ENCODE data around the gene PRKCD.
A peak's percentile ranks its signal among the peaks of the same experiment; 100 is the strongest.

Gene PRKCD

DNA sequence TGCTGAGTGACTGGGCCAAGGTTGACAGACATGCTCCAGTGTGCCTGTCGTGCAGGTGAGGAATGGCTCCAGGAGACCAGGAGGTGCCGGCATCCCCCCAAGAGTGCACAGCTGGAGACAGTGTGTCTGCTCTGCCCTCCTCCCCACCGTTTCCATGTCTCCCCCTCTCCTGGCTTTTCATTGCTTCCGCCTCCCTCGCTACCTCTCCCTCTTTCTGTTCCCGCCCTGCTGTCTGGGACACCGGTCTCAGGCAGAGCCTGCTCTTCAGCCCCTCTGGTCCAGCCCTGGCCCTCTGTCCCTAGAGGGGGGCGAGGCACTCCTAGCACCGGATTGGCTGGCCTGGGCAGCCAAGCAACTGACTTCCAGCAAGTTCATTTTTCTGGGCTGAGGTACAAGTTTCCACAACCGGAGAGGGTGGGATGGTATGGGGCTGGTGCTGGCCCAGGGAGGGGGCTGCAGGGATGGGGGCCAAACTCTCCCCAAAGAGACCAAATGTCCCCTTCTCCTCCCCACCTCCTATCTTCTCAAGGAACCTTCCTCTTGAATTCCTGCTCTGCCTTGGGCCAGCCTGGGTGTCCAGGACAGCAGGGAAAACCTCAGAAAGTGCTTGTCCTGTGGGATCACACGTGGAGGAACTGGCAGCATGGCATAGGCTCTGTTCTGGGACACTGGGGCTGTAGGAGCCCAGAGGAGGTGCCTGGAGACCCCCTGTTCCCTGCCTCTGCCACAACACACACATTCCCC, 32.6 kb downstream of the PRKCD start:
- DNase-seq = no peak

DNA sequence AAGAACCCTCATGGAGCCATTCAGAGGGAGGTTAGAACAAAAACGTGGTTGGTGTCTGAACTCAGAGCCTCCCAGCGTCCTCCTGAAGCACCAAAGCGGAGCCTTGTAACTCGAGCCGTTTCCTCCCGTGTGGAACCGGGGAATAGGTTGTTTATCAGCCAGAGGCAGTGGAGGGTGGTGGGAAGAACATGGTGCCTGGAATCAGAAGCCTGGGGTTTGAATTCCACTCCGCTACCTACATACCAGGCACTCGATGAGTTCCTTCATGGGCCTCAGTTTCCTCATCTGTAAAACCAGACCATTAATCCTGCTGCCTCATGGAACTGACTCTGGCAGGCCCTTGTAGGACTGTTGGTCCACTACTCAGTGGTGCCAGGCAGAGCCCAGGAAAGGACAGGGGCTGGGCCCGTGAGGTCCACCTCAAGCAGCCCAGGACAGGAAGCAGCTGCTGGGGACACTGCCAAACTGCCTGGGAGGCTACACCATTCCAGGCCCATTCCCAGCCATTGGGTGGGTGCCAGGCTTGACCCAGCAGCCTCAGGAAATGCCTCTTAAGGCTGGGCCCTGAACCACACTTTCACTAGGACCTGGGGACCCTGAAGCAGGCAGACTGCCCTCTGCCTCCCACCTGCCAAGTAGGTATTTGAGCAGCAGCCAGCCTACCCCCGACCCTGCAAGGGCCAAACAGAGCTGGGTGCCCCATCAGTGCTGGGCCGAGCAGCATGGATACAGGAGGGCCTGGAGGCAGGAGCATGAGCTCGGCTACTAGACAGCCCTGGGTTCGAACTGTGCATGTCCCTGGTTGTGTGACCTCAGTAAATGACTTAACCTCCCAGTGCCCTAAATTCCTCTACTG, 33.4 kb downstream of the PRKCD start:
- DNase-seq = no peak

DNA sequence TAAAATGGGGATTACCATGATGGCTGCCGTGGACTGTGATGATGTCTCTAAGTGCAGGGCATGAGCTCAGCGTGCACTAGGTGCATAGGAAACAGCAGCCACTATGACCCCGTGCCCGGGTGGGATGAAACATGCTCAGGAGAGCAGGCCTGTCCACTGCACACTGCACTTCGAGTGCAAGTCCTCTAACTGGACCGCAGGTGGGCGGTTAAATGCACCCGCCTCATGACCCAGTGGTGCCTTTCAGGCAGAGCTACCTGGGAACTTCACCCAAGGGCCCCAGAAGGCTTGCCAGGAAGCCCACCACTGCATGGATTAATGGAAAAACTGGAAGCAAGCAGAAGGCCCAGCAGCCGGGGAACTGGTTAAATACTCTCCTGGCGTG, 34.0 kb downstream of the PRKCD start:
- DNase-seq = no peak

- peak; percentile 56 for DNase-seq
These were observed 34.9 kb downstream of the PRKCD start for GRCh38 chr3:53195602-53196574.

DNA sequence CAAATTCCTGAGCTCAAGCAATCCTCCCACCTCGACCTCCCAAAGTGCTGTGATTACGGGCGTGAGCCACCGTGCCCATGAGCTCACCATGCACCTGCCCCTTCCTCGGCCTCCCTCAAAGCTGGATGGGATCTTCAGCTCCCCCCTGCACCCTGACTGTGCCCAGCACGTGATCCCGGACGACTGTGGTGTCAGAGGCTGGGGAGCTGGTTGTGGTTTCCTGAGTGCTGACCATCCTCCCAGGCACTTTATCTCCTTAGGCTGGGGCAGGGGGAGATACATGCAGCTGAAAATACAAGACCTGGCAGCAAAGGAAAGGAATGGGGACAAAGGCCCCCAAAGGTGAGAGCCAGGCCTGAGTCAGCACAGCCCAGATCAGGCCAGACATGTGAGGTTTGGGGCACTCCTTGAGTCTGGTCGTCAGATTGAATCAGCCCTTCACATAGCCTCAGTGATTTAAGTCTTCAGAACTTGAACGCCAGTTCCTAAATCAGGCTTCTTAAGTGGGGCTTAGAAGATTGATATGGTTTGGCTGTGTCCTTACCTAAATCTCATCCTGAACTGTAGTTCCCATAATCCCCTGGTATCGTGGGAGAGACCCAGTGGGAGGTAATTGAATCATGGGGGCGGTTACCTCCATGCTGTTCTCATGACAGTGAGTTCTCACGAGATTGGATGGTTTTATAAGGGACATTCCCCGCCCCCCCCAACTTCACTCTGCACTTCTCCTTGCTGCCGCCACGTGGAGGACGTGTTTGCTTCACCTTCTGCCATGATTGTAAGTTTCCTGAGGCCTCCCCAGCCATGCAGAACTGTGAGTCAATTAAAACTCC, 35.8 kb downstream of the PRKCD start:
- DNase-seq = peak; percentile 50

- no peak for DNase-seq
These were observed 37.4 kb downstream of the PRKCD start for GRCh38 chr3:53198256-53198977.

- no peak for DNase-seq
These were observed 38.0 kb downstream of the PRKCD start for GRCh38 chr3:53198996-53199395.

DNA sequence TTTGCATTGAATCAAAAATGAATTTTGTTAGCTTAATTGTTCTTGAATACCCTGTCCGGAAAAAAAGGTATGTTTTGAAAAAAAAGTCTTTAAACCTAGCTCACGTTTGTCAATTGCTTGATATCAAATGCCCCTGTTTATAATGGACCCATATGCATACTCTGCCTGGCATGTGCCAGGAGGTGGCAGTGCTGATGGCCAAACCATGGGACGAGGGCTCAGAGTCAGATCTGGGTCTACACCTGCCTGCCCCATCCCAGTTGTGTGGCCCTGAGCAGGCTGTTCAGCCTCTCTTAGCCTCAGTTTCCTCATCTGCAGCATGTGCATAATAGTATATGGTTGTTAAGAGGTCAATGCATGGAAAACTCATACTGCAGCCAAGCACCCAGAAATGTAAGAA, 38.8 kb downstream of the PRKCD start:
- DNase-seq = no peak

- no peak for DNase-seq
These were observed 39.8 kb downstream of the PRKCD start for GRCh38 chr3:53200501-53201498.

DNA sequence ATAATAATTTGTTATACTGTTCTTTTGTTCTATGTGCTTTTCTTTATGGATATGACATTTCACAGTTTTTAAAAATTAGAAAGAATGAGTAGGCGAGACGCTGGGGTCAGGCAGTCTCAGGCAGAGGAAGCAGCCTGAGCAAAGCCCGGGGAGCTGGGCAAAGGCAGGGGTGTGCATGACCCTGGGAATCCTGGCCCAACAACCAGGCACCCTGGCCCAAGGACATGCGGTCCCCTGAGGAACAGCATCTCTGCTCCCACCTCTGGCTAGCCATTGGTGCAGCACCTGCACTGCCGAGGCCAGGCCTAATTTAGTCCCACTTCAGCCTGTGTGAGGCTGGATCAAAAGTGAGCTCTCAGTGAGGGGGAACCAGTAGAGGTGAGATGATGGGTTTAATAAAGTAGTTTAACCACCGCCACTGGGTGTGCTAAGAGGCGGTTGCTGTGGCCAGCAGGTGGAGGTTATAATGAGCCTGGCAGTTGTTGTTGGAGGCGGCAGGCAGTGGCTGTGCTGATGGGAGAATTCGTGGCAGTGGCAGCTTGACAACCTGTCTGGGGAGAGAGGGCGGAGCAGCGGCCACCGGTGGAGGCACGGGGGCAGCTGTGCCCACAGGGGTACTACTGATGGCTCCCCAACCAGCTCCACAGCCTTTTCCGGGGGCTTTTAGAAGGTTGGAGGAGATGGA, 41.5 kb downstream of the PRKCD start:
- no peak for DNase-seq

DNA sequence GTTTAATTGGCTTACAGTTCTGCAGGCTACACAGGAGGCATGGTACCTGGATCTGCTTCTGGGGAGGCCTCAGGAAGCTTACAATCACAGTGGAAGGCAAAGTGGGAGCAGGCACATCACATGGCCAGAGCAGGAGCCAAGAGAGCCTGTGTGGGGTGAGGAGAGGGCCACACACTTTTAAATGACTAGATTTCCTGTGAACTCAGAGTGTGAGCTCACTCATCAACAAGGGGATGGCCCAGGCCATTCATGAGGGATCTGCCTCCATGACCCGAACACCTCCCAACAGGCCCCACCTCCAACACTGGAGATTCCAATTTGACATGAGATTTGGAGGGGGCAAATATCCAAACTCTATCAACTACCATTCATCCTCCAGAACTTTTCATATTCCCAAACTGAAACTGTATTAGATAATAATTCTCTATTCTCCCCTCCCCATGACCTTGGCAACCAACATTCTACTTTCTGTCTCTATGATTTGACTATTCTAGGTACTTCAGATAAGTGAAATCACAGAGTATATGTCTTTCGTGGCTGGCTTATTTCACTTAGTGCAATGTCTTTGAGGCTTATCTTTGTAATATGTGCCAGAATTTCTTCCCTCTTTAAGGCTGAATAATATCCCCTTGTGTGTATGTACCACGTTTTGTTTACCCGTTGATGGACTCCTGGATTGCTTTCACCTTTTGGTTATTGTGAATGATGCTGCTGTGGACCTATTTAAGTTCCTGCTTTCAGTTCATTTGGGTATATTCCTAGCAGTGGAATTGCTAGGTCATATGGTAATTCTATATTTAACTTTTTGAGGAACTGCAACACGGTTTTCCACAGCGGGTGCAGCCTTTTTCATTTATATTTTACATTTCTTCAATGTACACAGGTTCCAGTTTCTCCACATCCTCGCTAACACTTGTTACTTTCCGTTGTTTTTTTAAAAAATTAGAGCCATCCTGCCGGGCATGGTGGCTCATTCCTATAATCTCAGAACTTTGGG, 51.0 kb downstream of the PRKCD start:
- no peak for DNase-seq

GRCh38 chr3:53213276-53213675, 52.3 kb downstream of the PRKCD start:
- no peak for DNase-seq

GRCh38 chr3:53215816-53216215, 54.8 kb downstream of the PRKCD start:
- no peak for DNase-seq

GRCh38 chr3:53216723-53217122, 55.7 kb downstream of the PRKCD start:
- DNase-seq = no peak

DNA sequence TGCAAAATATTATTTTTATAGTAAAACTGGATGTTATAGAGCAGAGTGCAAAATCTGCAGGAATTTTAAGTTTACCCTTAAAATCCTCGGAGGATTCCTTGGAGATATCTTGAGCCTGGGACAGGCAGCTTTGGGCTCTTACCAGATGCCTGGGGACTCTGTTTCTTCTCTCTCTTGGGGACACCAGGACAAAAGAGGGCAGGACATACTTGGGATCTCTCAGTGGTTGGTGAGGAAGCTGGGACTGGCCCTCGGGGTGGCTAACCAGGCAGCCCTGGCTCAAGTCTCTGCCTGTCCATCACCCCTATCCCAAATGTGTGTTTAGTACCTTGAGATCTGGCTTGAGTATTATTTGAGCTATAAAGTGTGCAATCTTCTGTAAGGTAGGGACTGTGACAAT, 56.2 kb downstream of the PRKCD start:
- no peak for DNase-seq

- DNase-seq = no peak
These were observed 57.1 kb downstream of the PRKCD start for GRCh38 chr3:53218131-53218530.

DNA sequence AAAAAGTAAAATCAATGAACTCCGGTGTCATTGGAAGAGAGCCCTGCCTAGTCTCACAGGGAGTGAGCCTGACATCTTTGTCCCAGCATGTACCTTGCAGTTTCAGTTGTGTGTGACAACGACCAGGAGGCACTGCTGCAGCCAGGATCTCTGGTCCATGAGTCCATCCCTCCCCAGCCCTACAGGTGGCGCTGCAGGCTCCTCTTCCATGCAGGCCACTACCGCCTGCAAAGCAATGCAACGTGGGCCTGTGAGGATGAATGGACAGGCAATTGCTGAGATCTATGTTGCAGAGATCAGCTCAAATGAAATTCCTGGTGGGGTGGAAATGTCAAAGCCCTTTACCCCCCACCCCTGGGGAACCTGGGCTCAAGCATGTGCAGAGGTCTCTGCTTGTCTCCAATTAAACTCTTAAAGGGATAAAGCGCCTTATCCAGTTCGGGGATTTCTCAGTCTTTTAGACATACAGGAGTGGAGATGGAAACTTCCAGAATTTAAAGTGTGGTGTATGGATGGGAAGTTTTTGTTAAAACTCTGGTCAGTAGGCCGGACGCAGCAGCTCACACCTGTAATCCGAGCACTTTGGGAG, 59.0 kb downstream of the PRKCD start:
- peak; percentile 74 for DNase-seq

DNA sequence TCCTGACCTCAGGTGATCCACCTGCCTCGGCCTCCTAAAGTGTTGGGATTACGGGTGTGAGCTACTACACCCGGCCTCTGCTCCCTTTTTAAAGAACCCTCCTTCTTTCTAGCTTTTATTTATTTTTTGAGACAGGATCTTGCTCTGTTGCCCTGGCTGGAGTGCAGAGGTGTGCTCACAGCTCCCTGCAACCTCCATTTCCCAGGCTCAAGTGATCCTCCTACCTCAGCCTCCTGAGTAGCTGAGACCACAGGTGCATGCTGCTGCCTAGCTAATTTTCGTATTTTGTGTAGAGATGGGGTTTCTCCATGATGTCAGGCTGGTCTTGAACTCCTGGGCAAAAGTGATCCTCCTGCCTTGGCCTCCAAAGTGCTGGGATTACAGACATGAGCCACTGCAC, 60.3 kb downstream of the PRKCD start:
- DNase-seq = no peak

Data from CD4-positive, alpha-beta T cell treated with Interleukin-12 subunit alpha and Interleukin-12 subunit beta, for 1 hour (primary cell).